ENCODE measurements around the gene NEK10. TPM values are rescaled to one million over a fixed set of nuclear protein-coding genes. Genes with fewer than 3 reads are reported as not detected.

NEK10 gene
- total RNA-seq, 1 experiment from 2014 or later = 5.7 TPM

DNA sequence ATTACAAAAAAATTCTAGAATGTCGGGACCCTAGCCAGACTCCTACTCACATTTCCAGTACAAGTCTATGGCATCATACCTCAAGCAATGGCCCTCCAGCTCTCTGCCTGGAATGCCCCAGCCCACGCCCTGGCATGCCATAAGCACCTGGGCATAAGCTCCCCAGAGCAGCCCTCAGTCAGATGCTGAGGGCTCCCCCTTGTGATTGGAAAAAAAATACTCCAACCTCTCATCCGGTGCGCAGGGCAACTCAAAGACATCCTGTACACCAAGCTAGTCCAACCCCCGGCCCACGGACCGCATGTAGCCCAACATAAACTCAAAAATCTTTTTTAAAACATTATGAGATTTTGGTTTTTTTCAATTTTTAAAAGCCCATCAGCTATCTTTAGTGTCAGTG lies 115.4 kb downstream of the NEK10 start:
- CTCF ChIA-PET = interaction anchor here (0.6 to 2.8 kb wide), 2 partner anchors 120 to 1136 kb away, joined by 3 to 11 read pairs; no protein-coding TSS in a partner anchor
- H3K4me1 ChIP-seq (ENCODE audit: control insufficient read depth, insufficient read depth, low read length) = no peaks in the 10 kb centered on the region
- intact Hi-C loops (cut with micrococcal nuclease; ENCODE audit: unreplicated experiment) = loop anchor here (1.0 kb wide), 1 partner anchor 120 kb away; no protein-coding TSS in a partner anchor
- no peaks in the 10 kb centered on the region for H3K36me3 ChIP-seq (ENCODE audit: control insufficient read depth, insufficient read depth, low read length)
- no peak overlapping the region for H3K4me3 ChIP-seq (ENCODE audit: low read depth in 2 of 2, low read length in 2 of 2)
- ATAC-seq (peak; percentile 93), DNase-seq (ENCODE audit: low read depth, low spot score) (no peak)
- H3K9me3 ChIP-seq (ENCODE audit: control insufficient read depth, insufficient read depth, low read depth, low read length) = no peaks in the 10 kb centered on the region
- POLR2A ChIA-PET = no interaction called here
- H3K27ac ChIP-seq (ENCODE audit: low read length) = no peak overlapping the region
- no TSS peak for BruUV-seq (replicated peaks)
- no peaks in the 10 kb centered on the region for H3K27me3 ChIP-seq (ENCODE audit: control insufficient read depth, insufficient read depth, low read length)
- TF ChIP-seq, protein P1, sequence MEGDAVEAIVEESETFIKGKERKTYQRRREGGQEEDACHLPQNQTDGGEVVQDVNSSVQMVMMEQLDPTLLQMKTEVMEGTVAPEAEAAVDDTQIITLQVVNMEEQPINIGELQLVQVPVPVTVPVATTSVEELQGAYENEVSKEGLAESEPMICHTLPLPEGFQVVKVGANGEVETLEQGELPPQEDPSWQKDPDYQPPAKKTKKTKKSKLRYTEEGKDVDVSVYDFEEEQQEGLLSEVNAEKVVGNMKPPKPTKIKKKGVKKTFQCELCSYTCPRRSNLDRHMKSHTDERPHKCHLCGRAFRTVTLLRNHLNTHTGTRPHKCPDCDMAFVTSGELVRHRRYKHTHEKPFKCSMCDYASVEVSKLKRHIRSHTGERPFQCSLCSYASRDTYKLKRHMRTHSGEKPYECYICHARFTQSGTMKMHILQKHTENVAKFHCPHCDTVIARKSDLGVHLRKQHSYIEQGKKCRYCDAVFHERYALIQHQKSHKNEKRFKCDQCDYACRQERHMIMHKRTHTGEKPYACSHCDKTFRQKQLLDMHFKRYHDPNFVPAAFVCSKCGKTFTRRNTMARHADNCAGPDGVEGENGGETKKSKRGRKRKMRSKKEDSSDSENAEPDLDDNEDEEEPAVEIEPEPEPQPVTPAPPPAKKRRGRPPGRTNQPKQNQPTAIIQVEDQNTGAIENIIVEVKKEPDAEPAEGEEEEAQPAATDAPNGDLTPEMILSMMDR (IDR thresholded peaks at IDR 0.05) = peak; percentile 71
- no peak for TF ChIP-seq TCF7L2 (IDR thresholded peaks at IDR 0.05; ENCODE audit: low read depth, low read length)
- in situ Hi-C loops (cut with HindIII; ENCODE audit: low pct_unique_long_range_greater_than_20kb, low sequenced_read_pairs) = no loop called here

DNA sequence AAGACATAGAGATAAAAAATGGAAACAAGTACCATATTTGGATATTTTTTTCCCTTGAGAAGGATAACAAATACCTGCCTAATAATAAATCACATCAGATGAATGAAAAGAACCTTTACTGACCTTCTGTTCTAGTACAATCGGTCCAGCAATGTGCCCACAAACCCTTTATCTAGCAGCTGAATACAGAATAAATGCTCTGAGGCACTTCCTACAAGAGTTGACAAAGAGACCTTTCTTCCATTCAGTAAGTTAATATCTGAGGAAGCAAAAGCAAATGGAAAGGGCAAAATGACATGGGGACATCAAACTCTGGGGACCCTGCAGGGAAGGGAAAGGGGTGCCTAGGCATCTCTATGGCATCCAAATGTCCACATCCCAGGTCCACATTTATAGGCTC lies 115.8 kb downstream of the NEK10 start:
- Histone ChIP-seq H3K9me3 (ENCODE audit: control insufficient read depth, insufficient read depth, low read depth, low read length) (no peaks in the 10 kb centered on the region), H3K27ac (ENCODE audit: low read length) (no peak overlapping the region), H3K4me3 (ENCODE audit: low read depth in 2 of 2, low read length in 2 of 2) (no peak overlapping the region), H3K36me3 (ENCODE audit: control insufficient read depth, insufficient read depth, low read length) (no peaks in the 10 kb centered on the region), H3K27me3 (ENCODE audit: control insufficient read depth, insufficient read depth, low read length) (no peaks in the 10 kb centered on the region), H3K4me1 (ENCODE audit: control insufficient read depth, insufficient read depth, low read length) (no peaks in the 10 kb centered on the region)
- ChIA-PET POLR2A (no interaction called here), CTCF (interaction anchor here (0.6 to 2.8 kb wide), 2 partner anchors 119 to 1135 kb away, joined by 3 to 11 read pairs; no protein-coding TSS in a partner anchor)
- no TSS peak for BruUV-seq (replicated peaks)
- no peak for DNase-seq (ENCODE audit: low read depth, low spot score)
- ATAC-seq = no peak
- in situ Hi-C loops (cut with HindIII; ENCODE audit: low pct_unique_long_range_greater_than_20kb, low sequenced_read_pairs) (no loop called here), intact Hi-C loops (cut with micrococcal nuclease; ENCODE audit: unreplicated experiment) (loop anchor here (1.0 kb wide), 1 partner anchor 119 kb away; no protein-coding TSS in a partner anchor)
- TF ChIP-seq TCF7L2 (IDR thresholded peaks at IDR 0.05; ENCODE audit: low read depth, low read length) = no peak
- no peak for TF ChIP-seq POLR2AphosphoS5 (IDR thresholded peaks at IDR 0.05; ENCODE audit: low read depth, low read length)
- TF ChIP-seq, protein P1 (IDR thresholded peaks at IDR 0.05) = no peak
- TF ChIP-seq, protein P2, sequence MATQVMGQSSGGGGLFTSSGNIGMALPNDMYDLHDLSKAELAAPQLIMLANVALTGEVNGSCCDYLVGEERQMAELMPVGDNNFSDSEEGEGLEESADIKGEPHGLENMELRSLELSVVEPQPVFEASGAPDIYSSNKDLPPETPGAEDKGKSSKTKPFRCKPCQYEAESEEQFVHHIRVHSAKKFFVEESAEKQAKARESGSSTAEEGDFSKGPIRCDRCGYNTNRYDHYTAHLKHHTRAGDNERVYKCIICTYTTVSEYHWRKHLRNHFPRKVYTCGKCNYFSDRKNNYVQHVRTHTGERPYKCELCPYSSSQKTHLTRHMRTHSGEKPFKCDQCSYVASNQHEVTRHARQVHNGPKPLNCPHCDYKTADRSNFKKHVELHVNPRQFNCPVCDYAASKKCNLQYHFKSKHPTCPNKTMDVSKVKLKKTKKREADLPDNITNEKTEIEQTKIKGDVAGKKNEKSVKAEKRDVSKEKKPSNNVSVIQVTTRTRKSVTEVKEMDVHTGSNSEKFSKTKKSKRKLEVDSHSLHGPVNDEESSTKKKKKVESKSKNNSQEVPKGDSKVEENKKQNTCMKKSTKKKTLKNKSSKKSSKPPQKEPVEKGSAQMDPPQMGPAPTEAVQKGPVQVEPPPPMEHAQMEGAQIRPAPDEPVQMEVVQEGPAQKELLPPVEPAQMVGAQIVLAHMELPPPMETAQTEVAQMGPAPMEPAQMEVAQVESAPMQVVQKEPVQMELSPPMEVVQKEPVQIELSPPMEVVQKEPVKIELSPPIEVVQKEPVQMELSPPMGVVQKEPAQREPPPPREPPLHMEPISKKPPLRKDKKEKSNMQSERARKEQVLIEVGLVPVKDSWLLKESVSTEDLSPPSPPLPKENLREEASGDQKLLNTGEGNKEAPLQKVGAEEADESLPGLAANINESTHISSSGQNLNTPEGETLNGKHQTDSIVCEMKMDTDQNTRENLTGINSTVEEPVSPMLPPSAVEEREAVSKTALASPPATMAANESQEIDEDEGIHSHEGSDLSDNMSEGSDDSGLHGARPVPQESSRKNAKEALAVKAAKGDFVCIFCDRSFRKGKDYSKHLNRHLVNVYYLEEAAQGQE (IDR thresholded peaks at IDR 0.05; ENCODE audit: insufficient read depth in 1 of 2, low read depth in 2 of 2, low read length in 1 of 2) = no peak
- no peak for TF ChIP-seq SIN3A (IDR thresholded peaks at IDR 0.05; ENCODE audit: borderline replicate concordance, insufficient read depth, low read depth, low read length)

Measured in Panc1 (cell line).